HG03432 (cell line): Measurements from ENCODE around the gene MMP14.
"Not testable (repeated sequence)": the region's sequence is repeated elsewhere in the genome, so short reads cannot be mapped to it uniquely, and the experiment has no call there.

Source experiments
- ATAC-seq: cut with Tn5 transposase; IDR thresholded peaks from one replicate; pipeline ENCODE4 v1.9.1; 2021; ENCODE audit warnings: mild to moderate bottlenecking, moderate library complexity; ENCODE audit not compliant: unreplicated experiment

MMP14 gene

DNA sequence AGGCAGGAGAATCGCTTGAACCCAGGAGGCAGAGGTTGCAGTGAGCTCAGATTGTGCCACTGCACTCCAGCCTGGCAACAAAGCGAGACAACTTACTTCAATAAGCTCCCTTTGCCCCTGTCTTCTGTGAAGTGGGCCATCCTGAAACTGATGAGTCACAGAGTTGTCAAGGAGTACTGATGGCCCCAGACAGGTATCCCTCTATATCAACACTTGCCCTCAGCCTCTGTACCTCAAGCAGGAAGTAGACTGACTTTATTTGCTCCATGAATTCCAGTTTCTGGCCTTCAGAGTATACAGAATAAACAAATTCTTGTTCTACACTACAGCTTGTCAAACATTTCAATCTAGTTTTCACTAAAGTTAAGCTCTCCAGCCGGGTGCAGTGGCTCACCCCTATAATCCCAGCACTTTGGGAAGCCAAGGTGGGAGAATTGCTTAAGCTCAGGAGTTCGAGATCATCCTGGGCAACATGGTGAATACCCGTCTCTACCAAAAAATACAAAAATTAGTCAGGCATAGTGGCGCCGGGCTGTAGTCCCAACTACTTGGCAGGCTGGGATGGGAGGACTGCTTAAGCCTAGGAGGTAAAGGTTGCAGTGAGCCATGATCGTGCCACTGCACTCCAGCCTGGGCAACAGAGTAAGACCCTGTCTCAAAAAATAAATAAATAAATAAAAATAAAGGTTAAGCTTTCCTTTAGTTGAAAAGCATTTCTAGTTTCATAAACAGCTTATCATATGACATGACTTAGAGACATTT is 18.8 kb downstream of the MMP14 start:
- ATAC-seq: no peak

DNA sequence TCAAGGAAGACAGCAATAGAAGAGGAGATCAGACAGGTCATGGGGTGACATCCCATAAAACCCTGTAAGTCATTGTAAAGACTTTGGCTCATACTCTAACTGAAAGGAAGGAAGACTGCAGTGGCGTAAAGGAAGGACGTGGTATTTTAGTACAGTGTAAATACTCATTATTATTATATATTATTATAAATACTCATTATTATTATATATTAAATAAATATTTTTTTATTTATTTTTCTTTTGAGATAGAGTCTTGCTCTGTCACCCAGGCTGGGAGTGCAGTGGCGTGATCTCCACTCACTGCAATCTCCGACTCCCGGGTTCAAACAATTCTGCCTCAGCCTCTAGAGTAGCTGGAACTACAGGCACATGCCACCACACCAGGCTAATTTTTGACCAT is 20.0 kb downstream of the MMP14 start:
- ATAC-seq: no peak

DNA sequence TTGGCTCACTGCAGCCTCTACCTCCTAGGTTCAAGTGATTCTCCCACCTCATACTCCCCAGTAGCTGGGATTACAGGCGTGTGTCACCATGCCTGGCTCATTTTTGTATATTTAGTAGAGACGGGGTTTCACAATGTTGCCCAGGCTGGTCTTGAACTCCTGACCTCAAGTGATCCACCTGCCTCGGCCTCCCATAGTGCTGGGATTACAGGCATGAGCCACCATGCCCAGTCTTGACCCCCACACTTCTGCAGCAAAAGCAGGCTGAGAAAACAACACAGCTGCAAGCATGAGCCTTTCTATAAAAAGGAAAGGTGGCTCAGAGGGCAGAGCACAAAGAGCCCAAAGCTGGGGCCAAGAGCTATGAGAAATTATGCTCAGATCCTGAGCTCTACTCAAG is 24.0 kb downstream of the MMP14 start:
- ATAC-seq: not testable (repeated sequence)

DNA sequence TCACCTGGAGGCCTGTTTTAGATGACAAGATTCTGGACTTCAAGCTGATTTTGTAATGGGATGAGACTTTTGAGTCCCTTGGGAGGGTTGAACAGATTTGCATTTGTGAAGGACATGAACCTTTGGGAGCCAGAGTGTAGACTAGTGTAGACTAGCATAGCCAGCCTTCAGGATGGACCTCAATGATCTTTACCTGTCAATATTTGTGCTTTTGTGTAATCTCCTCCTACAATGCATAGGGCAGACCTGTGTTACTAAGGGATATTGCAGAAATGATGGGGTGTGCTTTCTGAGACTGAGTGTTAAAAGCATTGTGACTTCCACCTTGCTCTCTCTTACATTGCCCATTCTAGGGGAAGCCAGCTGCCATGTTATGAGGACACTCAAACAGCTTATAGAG is 25.3 kb downstream of the MMP14 start:
- ATAC-seq: no peak

DNA sequence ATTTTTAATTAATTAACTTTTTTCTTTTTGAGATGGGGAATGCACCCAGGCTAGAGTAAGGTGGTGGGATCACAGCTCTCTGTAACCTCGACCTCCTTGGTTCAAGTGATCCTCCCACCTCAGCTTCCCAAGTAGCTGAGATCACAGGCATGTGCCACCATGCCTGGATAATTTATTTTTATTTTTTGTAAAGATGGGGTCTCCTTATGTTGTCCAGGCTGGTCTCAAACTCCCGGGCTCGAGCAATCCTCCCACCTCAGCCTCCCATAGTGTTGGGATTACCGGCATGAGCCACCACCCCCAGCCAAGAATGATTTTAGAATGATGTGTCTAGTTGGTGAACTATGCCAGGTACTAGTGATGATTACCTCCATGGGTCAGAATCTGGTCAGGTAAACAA is 28.6 kb downstream of the MMP14 start:
- no peak for ATAC-seq

DNA sequence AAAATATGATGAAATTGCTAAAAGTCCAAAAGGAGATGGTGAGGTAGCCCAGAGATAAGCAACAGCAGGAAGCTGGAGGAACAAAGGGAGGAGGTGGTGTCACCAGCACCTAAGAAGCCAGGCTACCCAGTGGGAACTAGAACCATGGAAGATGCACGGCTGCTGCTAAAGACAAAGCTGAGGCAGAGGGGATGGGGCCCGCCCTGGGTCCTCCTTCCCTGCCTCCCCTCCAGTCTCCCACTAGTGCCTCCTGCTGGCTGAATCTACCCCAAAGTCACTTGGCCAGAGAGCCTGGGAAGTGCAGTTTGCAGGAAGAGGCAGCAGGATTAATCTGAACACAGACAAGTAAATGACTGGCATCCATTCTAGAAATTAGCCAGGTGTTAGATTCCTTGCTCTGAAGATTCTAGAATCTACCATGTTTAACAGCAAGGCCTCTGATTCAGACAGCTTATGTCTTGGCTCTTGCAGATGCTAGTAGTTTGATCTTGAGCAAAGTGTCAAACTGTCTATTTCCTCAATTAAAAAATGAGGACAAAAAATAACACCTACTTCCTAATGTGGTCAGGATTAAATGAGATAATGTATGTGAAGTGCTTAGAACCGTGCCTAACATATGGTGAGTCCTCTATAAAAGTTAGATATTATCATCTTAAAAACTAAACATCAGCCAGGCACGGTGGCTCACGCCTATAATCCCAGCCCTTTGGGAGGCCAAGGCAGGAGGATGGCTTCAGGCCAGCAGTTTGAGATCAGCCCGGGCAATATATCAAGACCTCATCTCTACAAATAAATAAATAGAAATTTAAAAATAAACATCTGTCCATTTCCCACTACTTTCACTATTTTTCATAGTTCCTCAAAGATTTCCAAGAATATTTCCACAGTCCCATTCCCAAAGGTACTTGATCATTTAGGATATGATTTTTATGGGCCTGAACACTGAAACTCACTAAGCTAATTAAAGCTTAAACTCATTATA is 29.3 kb downstream of the MMP14 start:
- no peak for ATAC-seq

DNA sequence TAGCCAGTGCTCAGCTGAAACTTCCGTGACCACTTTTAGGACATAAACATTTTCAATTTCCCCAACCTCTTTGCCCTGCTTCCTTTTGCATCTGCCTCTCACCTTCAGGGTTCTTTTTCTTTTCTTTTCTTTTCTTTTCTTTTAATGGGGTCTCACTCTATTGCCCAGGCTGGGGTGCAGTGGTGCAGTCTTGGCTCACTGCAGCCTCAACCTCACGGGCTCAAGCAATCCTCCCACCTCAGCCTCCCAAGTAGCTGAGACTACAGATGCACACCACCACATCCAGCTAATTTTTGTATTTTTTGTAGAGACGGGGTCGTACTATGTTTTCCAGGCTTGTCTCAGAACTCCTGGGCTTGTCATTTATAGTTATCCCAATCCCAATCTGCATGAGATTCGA is 30.5 kb downstream of the MMP14 start:
- no peak for ATAC-seq

DNA sequence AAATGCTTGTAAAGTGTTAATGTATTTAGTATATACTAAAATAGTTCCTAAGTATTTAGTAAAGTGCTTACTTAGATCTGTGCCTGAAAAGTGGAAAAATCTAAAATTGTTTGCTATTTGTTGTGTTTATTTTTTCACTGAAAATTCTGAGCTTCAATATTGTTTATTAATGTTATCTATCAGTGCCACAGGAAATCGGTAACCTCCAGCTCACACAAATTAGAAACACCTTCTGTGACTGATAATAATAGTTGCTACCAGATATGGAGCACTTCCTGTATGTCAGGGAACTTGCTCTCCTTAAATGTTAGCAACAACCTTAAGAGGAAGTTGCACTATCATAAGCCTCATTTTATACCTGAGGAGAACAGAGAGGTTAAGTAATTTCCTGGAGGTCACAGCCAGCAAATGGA is 34.4 kb downstream of the MMP14 start:
- ATAC-seq: peak; percentile 41

DNA sequence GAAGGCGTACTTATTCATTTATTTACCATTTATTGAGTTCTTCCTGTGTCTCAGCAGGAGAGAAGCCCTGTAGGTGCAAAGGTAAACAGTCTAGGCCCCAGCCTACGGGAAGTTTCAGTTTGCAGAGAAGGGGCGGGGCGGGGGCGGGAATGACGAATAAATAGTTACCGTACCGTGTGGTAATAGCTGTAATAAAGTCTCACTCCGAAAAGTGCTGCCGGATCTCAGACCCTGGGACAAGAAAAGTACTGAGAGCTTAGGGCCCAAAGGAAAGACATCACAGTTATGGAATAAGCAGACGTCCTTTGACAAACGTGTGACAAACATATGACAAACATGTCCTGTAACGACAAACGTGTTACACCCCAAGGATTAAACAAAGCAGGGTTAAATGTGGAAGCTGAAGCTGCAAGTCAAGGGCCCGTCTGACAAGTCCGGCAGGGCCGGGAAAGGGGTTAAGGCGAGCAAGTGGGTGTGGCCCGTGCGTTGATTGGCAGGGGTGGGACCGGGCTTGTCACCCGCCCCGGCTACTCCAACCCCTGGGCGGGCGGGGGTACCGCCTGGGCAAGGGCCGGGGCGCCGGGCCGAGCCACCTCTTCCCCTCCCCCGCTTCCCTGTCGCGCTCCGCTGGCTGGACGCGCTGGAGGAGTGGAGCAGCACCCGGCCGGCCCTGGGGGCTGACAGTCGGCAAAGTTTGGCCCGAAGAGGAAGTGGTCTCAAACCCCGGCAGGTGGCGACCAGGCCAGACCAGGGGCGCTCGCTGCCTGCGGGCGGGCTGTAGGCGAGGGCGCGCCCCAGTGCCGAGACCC is 35.0 kb downstream of the MMP14 start, which contains the start of gene LRP10:
TSS of gene LRP10 (plus strand) at position 517 of the 809 bp plus-strand sequence. CDS start 564 bp downstream, outside the sequence.
- ATAC-seq: peak; percentile 84

DNA sequence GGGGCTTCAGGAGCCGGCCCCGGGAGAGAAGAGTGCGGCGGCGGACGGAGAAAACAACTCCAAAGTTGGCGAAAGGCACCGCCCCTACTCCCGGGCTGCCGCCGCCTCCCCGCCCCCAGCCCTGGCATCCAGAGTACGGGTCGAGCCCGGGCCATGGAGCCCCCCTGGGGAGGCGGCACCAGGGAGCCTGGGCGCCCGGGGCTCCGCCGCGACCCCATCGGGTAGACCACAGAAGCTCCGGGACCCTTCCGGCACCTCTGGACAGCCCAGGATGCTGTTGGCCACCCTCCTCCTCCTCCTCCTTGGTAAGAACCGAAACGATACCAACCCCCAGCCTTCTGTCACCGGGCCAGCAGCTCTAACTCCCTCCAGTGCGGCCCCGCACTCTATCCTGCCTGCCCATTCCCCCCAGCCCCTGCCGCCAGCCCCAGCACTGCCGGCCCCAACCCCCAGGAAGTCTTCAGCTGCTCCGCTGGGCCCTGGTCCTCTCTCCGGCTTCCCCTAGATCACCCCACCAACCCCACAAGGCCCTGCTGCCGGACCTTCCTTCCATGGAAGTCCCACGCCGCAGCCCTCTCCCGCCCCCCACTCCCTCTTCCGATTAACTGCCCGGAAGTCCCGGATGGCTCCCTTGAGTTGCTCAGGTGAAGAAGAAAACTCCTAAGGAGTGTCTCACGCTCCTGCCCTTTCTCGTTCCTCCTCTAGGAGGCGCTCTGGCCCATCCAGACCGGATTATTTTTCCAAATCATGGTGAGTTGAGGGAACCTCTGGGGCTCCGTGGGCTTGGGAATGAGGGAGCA is 35.8 kb downstream of the MMP14 start:
- ATAC-seq: peak; percentile 22

DNA sequence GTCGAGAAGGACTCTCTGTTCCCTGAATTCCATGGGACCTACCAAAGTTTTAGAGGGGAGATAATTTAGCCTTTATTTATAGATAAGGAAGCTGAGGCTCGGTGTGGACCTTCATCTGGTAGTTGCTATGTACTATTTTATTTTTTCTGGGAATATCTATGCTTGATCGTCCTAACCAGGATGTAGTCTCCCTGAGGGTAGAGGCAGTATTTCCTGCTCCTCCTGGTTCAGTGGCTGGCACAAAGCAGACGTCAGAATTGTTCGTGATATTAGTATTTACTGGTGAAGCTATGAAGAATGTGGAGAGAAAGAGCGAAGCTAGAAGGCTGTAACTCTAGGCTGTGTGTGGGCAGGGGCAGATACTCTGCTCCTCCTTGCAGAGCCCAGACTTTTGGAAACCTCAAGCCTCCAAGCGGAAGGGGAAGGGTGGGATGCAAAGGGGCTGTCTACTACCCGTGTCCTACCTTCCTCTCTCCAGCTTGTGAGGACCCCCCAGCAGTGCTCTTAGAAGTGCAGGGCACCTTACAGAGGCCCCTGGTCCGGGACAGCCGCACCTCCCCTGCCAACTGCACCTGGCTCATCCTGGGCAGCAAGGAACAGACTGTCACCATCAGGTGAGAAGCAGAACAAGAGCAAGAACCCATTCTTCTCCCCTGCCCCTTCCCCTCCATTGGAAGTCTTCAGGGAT is 36.6 kb downstream of the MMP14 start:
- ATAC-seq: no peak

DNA sequence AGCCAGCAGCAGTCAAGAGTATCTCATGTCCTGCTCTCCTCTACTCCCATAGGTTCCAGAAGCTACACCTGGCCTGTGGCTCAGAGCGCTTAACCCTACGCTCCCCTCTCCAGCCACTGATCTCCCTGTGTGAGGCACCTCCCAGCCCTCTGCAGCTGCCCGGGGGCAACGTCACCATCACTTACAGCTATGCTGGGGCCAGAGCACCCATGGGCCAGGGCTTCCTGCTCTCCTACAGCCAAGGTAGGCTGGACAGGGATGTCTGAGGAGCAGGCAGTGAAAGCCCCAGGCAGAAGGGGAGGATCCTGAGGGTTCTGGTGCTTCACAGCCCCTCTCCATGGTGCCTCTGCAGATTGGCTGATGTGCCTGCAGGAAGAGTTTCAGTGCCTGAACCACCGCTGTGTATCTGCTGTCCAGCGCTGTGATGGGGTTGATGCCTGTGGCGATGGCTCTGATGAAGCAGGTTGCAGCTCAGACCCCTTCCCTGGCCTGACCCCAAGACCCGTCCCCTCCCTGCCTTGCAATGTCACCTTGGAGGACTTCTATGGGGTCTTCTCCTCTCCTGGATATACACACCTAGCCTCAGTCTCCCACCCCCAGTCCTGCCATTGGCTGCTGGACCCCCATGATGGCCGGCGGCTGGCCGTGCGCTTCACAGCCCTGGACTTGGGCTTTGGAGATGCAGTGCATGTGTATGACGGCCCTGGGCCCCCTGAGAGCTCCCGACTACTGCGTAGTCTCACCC is 38.8 kb downstream of the MMP14 start:
- no peak for ATAC-seq

DNA sequence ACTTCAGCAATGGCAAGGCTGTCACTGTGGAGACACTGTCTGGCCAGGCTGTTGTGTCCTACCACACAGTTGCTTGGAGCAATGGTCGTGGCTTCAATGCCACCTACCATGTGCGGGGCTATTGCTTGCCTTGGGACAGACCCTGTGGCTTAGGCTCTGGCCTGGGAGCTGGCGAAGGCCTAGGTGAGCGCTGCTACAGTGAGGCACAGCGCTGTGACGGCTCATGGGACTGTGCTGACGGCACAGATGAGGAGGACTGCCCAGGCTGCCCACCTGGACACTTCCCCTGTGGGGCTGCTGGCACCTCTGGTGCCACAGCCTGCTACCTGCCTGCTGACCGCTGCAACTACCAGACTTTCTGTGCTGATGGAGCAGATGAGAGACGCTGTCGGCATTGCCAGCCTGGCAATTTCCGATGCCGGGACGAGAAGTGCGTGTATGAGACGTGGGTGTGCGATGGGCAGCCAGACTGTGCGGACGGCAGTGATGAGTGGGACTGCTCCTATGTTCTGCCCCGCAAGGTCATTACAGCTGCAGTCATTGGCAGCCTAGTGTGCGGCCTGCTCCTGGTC is 39.4 kb downstream of the MMP14 start:
- ATAC-seq: no peak

DNA sequence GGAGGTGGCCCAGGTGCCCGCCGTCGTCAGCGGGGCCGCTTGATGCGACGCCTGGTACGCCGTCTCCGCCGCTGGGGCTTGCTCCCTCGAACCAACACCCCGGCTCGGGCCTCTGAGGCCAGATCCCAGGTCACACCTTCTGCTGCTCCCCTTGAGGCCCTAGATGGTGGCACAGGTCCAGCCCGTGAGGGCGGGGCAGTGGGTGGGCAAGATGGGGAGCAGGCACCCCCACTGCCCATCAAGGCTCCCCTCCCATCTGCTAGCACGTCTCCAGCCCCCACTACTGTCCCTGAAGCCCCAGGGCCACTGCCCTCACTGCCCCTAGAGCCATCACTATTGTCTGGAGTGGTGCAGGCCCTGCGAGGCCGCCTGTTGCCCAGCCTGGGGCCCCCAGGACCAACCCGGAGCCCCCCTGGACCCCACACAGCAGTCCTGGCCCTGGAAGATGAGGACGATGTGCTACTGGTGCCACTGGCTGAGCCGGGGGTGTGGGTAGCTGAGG is 40.7 kb downstream of the MMP14 start:
- no peak for ATAC-seq

DNA sequence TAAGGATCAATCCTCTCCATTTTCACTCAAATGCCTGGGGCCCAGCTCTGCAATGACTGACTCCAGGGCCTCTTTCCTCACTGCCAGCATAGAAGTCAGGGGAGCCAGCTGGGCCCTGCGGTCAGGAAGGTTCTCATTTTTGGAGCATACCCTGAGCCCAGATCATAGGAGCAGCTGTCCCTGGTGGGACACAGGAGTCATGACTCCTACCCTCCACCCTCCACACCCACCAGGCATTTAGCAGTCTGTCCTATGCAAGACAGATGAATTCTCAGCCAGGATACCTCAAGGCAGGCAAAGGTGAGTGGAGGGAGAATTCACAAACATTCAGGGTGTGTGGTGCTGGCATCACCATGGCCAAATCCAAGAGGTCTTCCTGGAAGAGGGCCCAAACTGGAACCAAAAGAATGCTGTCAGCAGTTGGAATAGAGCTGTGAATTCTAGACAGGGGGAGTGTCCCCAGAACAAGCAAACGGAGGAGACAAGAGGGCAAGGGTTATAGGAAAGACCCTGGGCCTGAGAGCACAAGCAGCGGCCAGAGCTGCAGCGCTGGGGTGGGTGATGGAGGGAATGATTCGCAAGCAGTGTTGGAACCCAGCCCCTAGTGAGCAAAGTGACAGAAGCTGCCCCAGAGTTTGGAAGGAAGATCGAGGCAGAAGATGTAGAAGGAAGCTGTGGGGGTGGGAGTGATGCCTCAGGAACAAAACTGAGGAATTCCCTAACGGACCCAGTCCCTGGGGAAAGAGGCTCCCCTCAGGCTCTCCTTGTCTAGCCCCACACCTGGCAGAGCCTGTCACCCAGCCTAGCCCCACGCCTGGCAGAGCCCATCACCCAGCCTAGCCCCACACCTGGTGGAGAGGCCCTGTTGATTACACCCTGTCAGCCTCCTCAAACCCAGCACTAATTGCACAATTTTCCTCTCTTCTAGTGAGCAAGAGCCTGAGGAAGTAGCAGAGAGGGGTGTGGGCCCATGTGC is 42.2 kb downstream of the MMP14 start:
- no peak for ATAC-seq

DNA sequence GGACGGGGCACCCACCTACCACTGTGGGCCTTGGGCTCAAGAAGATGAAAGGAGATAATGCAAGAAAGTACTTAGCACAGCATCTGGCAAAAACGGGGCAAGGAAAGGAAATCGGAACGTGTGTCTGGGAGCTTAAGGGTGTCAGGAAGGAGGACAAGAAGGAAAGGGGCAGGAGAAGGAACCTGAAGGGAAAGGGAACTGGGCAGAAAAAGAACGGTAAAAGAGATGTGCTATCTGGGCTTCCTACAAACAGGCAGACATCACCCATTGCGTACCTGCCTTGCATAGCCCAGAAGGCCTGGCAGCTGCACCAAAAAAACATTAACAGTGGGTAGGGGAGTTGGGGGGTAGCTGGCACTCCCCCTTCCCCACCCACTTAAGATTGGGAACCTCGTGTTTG is 45.7 kb downstream of the MMP14 start:
- ATAC-seq: no peak

DNA sequence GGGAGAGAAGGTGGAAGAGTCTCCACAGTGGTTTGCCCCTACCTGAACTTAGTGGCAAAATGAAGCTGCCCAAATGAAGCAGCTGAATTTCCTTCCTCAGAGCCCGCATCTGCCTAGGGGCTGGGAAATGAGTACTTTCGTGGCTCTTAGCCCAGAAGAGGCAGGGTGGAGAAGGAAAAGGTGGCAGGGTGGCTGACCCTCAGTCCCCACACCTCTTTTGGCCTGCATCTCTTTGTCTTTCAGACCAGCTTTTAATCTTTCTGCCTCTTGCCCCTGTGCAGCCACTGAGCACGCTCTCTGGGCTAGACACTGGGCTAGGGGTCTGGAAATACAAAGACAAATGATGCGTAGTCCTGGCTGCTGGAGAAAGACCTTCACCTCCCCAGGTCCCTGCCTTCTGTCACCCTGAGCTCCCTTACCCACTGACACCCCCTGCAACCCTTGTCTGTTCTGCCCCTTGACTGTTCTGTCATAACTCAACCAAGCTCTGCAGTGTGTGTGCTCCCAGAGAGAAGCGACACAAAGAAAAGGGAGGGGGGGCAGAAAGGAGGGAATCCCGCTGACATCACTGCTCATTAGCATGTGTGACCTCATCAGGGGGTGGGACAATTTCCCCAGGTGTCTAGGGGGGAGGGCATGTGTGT is 46.3 kb downstream of the MMP14 start:
- no peak for ATAC-seq
